ENCODE results near the gene PIK3IP1. TPM values are rescaled to one million over a fixed set of nuclear protein-coding genes. Genes with fewer than 3 reads are reported as not detected.
"Not testable (repeated sequence)": the region's sequence is repeated elsewhere in the genome, so short reads cannot be mapped to it uniquely, and the experiment has no call there.

The PIK3IP1 gene
- total RNA-seq, 1 donor from 2014 or later = 13.4 TPM

DNA sequence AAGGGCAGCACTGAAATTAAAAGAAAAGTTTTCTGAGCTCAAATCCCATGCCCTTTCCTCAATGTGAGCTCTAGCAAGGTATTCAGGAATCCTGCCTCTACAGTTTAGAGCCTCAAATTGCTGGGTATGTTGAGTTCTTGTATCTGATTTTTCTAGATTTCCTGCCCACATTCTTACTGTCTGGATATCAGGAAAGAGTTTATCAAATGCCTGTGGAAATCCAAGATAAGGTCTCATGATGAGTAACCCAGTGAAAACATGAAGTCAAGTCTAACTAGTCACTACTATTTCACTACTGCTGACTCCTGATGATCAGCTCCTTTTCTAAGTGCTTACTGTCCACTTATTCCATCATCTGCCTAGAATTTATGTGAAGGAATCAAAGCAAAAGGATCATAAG lies 50.4 kb downstream of the PIK3IP1 start:
- H3K4me1 Mint-ChIP-seq (ENCODE audit: unreplicated experiment) = peaks cover 44% of the 10 kb centered on the region
- H3K9me3 Mint-ChIP-seq (ENCODE audit: unreplicated experiment) = no peaks in the 10 kb centered on the region
- TF ChIP-seq, protein P1, sequence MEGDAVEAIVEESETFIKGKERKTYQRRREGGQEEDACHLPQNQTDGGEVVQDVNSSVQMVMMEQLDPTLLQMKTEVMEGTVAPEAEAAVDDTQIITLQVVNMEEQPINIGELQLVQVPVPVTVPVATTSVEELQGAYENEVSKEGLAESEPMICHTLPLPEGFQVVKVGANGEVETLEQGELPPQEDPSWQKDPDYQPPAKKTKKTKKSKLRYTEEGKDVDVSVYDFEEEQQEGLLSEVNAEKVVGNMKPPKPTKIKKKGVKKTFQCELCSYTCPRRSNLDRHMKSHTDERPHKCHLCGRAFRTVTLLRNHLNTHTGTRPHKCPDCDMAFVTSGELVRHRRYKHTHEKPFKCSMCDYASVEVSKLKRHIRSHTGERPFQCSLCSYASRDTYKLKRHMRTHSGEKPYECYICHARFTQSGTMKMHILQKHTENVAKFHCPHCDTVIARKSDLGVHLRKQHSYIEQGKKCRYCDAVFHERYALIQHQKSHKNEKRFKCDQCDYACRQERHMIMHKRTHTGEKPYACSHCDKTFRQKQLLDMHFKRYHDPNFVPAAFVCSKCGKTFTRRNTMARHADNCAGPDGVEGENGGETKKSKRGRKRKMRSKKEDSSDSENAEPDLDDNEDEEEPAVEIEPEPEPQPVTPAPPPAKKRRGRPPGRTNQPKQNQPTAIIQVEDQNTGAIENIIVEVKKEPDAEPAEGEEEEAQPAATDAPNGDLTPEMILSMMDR (IDR thresholded peaks at IDR 0.05; ENCODE audit: unreplicated experiment) = no peak
- H3K36me3 Mint-ChIP-seq (ENCODE audit: low read depth, unreplicated experiment) = peaks cover 41% of the 10 kb centered on the region
- H3K27me3 Mint-ChIP-seq (ENCODE audit: unreplicated experiment) = peaks cover 3% of the 10 kb centered on the region
- DNase-seq (ENCODE audit: low spot score) = no peak
- H3K4me3 Mint-ChIP-seq (ENCODE audit: unreplicated experiment) = peak overlapping the region; percentile 43
- H3K27ac Mint-ChIP-seq (ENCODE audit: unreplicated experiment) = no peak overlapping the region

GRCh38 chr22:31241200-31241599 lies 51.1 kb downstream of the PIK3IP1 start:
- Mint-ChIP-seq H3K4me1 (ENCODE audit: unreplicated experiment) (peaks cover 40% of the 10 kb centered on the region), H3K36me3 (ENCODE audit: low read depth, unreplicated experiment) (peaks cover 38% of the 10 kb centered on the region), H3K27me3 (ENCODE audit: unreplicated experiment) (peaks cover 3% of the 10 kb centered on the region), H3K9me3 (ENCODE audit: unreplicated experiment) (no peaks in the 10 kb centered on the region), H3K4me3 (ENCODE audit: unreplicated experiment) (no peak overlapping the region), H3K27ac (ENCODE audit: unreplicated experiment) (no peak overlapping the region)
- TF ChIP-seq, protein P1 (IDR thresholded peaks at IDR 0.05; ENCODE audit: unreplicated experiment) = no peak
- DNase-seq (ENCODE audit: low spot score) = no peak

GRCh38 chr22:31239771-31240370 lies 52.4 kb downstream of the PIK3IP1 start:
- Mint-ChIP-seq H3K27ac (ENCODE audit: unreplicated experiment) (no peak overlapping the region), H3K9me3 (ENCODE audit: unreplicated experiment) (no peaks in the 10 kb centered on the region), H3K4me1 (ENCODE audit: unreplicated experiment) (peaks cover 42% of the 10 kb centered on the region), H3K4me3 (ENCODE audit: unreplicated experiment) (peak overlapping the region; percentile 66), H3K36me3 (ENCODE audit: low read depth, unreplicated experiment) (peaks cover 49% of the 10 kb centered on the region), H3K27me3 (ENCODE audit: unreplicated experiment) (peaks cover 3% of the 10 kb centered on the region)
- DNase-seq (ENCODE audit: low spot score) = no peak
- TF ChIP-seq, protein P1 (IDR thresholded peaks at IDR 0.05; ENCODE audit: unreplicated experiment) = no peak

DNA sequence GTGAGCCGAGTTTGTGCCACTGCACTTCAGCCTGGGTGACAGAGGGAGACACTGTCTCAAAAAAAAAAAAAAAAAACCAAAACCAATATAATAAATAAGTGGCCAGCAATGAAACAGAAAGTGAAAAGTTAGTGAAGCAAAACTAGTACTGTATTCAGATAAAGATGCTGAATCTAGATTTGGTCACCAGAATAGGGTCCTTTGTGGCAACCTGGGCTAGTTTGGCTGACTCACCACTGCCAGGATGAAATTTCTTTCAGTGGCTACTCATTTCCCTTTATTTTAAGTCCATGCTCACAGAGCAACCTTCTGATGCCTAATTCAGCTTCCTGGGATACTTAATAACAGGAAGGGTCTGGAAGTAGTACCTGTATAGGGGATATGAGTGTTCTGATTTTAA lies 54.2 kb downstream of the PIK3IP1 start:
- no peak for DNase-seq (ENCODE audit: low spot score)
- Mint-ChIP-seq H3K27me3 (ENCODE audit: unreplicated experiment) (peaks cover 8% of the 10 kb centered on the region), H3K4me3 (ENCODE audit: unreplicated experiment) (no peak overlapping the region), H3K27ac (ENCODE audit: unreplicated experiment) (no peak overlapping the region), H3K9me3 (ENCODE audit: unreplicated experiment) (no peaks in the 10 kb centered on the region), H3K36me3 (ENCODE audit: low read depth, unreplicated experiment) (peaks cover 59% of the 10 kb centered on the region), H3K4me1 (ENCODE audit: unreplicated experiment) (peaks cover 51% of the 10 kb centered on the region)
- TF ChIP-seq, protein P1 (IDR thresholded peaks at IDR 0.05; ENCODE audit: unreplicated experiment) = no peak

DNA sequence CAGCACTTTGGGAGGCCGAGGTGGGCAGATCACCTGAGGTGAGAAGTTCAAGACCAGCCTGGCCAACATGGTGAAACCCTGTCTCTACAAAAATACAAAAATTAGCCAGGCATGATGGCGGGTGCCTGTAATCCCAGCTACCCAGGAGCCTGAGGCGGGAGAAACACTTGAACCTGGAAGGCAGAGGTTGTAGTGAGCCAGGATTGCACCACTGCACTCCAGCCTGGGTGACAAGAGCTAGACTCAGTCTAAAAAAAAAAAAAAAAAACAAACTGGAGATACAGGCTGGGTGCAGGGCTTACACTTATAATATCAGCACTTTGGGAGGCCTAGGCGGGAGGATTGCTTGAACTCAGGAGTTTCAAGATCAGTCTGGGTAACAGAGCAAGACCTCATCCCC lies 56.2 kb downstream of the PIK3IP1 start:
- not testable (repeated sequence) for H3K27ac Mint-ChIP-seq (ENCODE audit: unreplicated experiment); H3K4me3 Mint-ChIP-seq (ENCODE audit: unreplicated experiment); H3K9me3 Mint-ChIP-seq (ENCODE audit: unreplicated experiment); H3K27me3 Mint-ChIP-seq (ENCODE audit: unreplicated experiment); DNase-seq (ENCODE audit: low spot score)
- Mint-ChIP-seq H3K36me3 (ENCODE audit: low read depth, unreplicated experiment) (peaks cover 49% of the 10 kb centered on the region), H3K4me1 (ENCODE audit: unreplicated experiment) (peaks cover 52% of the 10 kb centered on the region)

All from endothelial cell (in vitro differentiated cells).